HG03432 (cell line): Measurements from ENCODE around the gene PLEKHD1.

ENCODE experiments used
- ATAC-seq: cut with Tn5 transposase; IDR thresholded peaks from one replicate; pipeline ENCODE4 v1.9.1; 2021; ENCODE audit warnings: mild to moderate bottlenecking, moderate library complexity; ENCODE audit not compliant: unreplicated experiment

The PLEKHD1 gene

GRCh38 chr14:69579476-69579875 is 94.9 kb downstream of the PLEKHD1 start:
- no peak for ATAC-seq

- ATAC-seq = no peak
Observed at GRCh38 chr14:69580009-69580577, 95.6 kb downstream of the PLEKHD1 start.
